HG02981 (cell line): ENCODE data around the gene MGAT1.
"Not testable (repeated sequence)": the region's sequence is repeated elsewhere in the genome, so short reads cannot be mapped to it uniquely, and the experiment has no call there.

ENCODE experiments used
- ATAC-seq: cut with Tn5 transposase; IDR thresholded peaks from one replicate; pipeline ENCODE4 v1.9.1; 2021; ENCODE audit warnings: mild to moderate bottlenecking, moderate library complexity; ENCODE audit not compliant: unreplicated experiment

The MGAT1 gene

DNA sequence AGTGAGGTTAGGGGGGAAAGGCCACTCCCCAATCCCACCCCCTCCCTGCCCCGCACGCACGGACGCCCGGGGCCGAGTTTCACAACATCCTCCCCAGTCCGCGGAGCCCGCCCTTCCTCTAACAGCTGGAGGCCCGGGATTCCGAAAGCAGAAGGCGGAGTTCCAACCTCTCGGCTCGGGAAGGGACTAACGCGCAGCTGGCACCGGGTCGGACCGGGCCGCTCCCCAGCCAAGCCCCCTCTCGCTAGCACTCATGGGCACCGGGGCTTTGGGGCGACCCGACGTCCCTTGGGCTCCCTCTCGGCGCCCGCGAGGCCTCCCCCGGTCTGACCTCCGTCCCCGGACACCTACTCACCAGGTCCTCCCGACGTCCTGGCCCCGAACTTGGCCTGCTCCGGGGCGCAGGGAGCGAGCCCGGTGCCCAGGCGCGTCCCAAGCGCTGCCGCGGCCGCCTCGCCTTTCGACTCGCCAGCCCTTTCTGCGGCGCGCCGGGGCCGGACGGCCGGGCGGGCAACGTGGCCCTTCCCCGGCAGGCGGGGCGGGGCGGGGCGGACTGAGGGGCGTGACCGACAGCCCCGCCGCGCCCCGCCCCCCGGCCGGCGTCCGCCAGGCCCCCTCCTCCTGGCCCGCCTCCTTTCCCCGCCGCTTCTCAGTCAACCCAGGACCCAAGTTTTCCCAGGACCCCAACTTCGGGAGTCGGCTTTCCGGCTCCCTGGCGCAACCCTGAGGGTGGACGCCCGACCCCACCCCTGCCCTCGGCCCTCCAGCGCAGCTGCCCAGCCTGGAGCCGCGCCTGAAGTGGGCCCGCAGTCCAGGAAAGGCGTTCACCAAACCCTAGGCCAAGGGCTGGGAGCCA is at the start of gene MGAT1:
Gene MGAT1, minus strand, starts transcription at position 482 of the 856 bp plus-strand sequence. CDS start 9,835 bp downstream, outside the sequence.
- peak; percentile 46 for ATAC-seq

DNA sequence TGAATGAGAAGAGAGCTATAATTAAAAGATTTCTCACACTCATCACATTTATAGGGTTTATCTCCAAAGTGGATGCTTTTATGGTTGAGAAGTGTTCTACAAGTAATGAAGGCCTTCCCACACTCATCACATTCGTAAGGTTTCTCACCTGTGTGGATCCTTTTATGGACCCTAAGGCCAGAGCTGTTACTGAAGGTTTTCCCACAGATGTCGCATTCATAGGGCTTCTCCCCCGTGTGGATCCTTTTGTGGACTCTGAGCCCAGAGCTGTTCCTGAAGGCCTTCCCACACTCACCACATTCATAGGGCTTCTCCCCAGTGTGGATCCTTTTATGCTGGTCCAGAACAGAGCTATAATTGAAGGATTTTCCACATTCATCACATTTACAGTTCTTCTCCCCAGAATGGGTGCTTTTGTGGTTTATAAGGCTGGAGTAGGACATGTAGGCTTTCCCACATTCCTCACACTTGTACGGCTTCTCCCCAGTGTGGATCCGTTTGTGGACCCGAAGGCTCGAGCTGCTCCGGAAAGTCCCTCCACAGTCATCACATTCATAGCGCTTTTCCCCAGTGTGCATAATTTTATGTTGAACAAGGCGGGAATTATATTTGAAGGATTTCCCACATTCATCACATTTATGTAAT is 48.0 kb upstream of the MGAT1 start:
- ATAC-seq = no peak

GRCh38 chr5:180849827-180850226 is 47.2 kb upstream of the MGAT1 start:
- no peak for ATAC-seq

DNA sequence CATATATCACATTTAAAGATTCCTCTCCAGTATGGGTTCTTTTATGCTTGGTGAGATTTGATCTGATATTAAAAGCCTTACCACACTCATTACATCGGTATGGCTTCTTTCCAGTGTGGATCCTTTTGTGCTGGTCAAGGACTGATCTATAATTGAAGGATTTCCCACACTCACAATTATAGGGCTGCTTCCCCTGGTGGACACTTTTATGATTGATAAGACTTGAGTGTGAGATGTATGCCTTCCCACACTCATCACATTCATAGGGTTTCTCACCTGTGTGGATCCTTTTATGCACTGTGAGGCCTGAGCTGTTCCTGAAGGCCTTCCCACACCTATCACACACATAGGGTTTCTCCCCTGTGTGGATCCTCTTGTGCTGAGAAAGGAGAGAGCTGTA is 46.3 kb upstream of the MGAT1 start:
- no peak for ATAC-seq

GRCh38 chr5:180848265-180848664 is 45.7 kb upstream of the MGAT1 start:
- no peak for ATAC-seq

DNA sequence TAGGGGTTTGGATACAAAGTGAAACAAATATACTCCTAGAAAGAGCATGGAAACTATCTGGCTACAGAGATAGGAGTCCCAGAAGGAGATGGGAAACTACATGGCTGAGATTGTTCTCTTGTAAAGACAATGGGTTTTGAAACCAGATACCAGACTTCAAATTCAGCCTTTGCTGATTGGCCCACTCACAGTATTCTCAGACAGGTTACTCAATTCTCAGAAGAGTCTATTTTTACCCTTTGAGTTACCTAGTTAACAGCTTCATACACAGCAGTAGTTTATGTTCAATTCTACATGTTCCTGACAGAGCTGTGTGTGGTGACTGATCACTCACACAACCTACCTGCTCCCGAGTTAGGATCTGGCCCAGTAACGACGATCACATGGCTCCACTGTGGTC is 44.4 kb upstream of the MGAT1 start:
- ATAC-seq = no peak

- ATAC-seq = no peak
These were observed 42.3 kb upstream of the MGAT1 start for GRCh38 chr5:180844858-180845257.

DNA sequence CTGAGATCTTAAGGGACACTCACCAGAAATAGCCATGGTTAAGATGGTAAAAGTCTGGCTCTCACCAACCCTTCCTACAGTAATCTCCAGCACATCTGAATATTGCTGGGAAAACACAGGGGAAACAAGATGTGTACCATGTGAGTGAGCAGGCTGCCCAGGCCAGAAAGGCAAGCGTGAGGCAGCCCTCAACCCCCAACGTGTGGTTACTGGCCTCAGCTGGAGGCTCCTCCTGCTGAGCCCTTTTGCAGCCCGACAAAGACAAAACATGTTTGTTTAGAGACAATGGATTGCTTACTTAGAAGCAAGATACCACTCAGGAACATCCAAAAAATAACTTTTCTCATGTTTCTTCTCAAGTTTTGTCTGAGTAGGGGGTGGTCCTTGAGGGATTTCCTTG is 41.8 kb upstream of the MGAT1 start:
- ATAC-seq = no peak

- ATAC-seq = no peak
These were observed 37.3 kb upstream of the MGAT1 start for GRCh38 chr5:180839935-180840334.

GRCh38 chr5:180839227-180839626 is 36.6 kb upstream of the MGAT1 start:
- no peak for ATAC-seq

DNA sequence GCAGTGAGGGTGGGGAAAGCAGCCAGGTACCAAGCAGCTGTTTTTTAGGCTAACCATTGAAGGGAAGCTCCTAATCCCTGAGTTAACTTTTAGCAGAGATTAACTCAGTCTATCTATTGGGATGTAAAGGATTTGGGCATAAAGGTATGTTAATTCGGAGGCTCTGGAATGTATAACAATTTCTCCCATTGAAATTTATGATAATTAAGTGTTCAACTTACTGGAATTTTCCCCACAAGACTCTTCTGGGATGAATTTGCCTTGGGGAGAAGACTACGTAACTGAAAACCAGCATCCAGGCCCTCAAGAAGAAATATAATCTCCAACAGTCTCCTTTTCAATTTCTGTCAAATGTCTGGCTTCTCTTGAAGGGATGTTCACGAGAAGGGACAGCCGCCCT is 34.9 kb upstream of the MGAT1 start:
- ATAC-seq = no peak

DNA sequence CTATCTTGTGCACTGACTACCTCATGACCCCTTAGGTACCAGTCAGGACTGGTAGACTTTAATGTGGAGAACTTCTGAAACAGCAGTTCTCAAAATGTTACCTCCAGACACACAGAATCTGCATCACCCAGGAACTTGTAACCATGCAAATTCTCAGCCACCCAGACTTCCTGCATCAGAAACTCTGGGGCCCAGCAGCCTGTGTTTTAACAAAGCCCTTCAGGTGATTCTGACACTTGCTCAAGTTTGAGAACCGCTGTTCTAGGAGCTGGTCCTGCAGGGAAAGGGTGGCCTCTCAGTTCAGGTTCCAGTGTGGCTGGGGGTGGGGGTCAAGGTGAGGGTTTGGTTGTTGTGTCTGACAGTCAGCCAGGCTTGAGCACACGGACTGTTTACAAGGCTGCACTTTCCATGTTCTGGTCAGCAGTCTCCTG is 30.0 kb upstream of the MGAT1 start:
- peak; percentile 44 for ATAC-seq

DNA sequence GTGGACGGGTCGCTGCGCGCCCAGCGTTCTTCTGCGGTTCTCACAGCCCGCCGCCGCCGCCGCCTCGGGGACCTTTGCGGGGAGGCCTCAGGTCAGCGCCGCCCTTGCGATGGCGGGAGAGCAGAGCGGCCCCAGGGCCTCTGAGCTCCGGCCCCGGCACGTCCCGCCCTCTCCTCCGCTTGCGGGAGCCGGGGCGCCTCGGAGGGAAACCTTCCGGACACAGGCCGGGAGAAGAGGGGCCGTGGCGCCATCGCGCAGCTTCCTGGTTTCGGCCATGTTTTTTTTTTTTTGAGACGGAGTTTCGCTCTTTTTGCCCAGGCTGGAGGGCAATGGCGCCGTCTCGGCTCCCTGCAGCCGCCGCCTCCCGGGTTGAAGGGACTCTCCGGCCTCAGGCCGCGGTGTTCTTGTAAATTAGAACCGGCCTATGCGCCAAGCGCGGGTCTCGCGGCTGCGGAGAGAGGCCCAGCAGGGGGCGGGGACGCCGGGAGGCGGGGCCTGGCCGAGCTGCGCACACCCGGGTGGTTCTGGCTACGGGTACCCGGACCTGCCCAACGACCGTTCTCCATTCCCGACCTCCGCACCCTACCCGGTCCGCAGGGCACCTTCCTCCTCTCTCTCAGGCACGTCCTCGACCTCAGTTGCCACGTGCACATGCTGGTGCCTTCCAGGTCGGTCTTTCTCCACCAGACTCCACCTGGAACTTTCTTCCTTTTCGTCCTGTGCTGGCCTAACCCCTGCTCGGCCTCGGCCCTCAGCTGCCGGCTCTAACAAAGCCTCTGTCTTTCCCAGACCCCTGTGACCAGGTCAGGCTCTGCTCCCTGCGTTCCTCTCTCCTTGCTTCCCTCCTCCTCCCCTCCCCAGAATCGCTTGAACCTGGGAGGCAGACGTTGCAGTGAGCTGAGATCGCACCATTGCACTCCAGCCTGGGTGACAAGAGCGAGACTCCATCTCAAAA is 28.8 kb upstream of the MGAT1 start:
- ATAC-seq = peak; percentile 62

GRCh38 chr5:180830253-180831138 is 27.9 kb upstream of the MGAT1 start:
- ATAC-seq = peak; percentile 44

DNA sequence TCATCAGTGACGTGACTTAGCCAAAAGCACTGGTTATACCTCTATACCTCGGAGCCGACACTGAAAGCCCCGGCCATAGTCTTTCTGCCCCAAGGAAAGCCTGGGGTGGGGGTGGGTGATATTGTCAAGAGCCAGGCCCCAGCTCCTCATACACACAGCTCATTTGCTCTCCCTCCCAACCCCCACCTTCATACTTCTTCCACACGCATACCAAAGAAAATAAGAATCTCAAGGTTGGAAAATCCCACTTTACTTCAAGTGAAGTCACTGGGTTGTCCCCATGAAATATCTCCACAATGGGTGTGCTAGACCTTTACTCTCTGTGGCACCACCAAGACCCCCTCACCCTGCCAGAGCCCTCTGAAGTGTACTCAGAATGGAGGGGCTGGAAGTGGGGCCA is 27.1 kb upstream of the MGAT1 start:
- no peak for ATAC-seq

GRCh38 chr5:180828756-180829531 is 26.3 kb upstream of the MGAT1 start:
- not testable (repeated sequence) for ATAC-seq

GRCh38 chr5:180827374-180827773 is 24.8 kb upstream of the MGAT1 start:
- ATAC-seq = not testable (repeated sequence)

DNA sequence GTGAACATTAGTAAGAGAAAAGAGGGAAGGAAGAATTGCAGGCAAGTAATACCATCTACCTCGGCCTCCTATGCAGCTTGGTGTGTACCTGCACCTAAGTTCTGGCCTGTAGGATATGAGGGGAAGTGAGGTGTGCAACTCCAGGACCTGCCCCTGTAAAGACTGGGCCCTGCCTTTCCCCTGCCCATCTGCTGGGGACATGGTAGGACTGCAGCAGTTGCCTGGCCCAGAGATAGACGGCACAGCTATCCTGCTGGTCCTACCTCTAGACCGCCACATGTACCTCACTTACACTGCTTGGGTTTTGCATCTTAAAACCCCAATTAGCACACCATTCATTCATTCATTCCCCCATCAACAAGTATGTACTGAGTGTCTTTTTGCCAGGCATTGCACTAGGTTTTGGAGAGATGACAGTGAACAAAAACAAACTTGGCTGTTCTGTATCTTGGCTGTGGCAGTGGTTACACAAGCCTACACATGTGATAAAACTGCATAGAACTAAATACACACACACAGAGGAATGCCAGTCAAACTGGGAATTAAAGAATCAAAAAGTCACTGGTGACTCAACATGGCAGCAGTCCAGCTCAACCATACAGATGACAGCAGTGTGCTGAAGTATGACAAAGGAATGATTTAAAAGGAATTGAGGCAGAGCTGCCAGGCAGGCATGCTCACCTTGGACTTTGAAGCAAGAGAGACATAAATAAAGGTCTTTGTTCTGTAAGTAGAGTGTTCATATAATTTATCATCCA is 23.3 kb upstream of the MGAT1 start:
- ATAC-seq = no peak
